Mononuclear cell (primary cell): ENCODE data around the gene RNF144A. TPM values are rescaled to one million over a fixed set of nuclear protein-coding genes. Genes with fewer than 3 reads are reported as not detected.

Experiments
- H3K27me3 ChIP-seq: 2 replicates; pipeline ENCODE4 v1.6.0; 2011; ENCODE audit warnings: low read length, control low read depth; ENCODE audit not compliant: insufficient read depth
- H3K4me1 ChIP-seq: 2 replicates; pipeline ENCODE4 v1.5.1; 2011; ENCODE audit warnings: mild to moderate bottlenecking, low read length, control low read depth; ENCODE audit not compliant: insufficient read depth
- H3K4me3 ChIP-seq: 2 replicates; pipeline ENCODE4 v1.5.1; 2011; ENCODE audit warnings: mild to moderate bottlenecking, low read length, moderate library complexity
- H3K9me3 ChIP-seq: 2 replicates; pipeline ENCODE4 v1.5.1; 2011; ENCODE audit warnings: low read depth, mild to moderate bottlenecking, control low read depth, low read length
- total RNA-seq: library from RNA; depleted of rRNA; stranded (reverse); fragments of >200 nt; gene quantifications from one replicate; pipeline ENCODE4 v1.2.3, GENCODE V29; 2012

Gene RNF144A
- total RNA-seq, 1 donor, result 22.8 TPM

GRCh38 chr2:7077660-7078267 is 160.6 kb downstream of the RNF144A start:
- Histone ChIP-seq H3K9me3 (no peaks in the 10 kb centered on the region), H3K4me3 (no peak overlapping the region), H3K4me1 (peaks cover 10% of the 10 kb centered on the region), H3K27me3 (no peaks in the 10 kb centered on the region)

GRCh38 chr2:7083580-7084509 is 166.6 kb downstream of the RNF144A start:
- Histone ChIP-seq H3K9me3 (peaks cover 16% of the 10 kb centered on the region), H3K4me1 (no peaks in the 10 kb centered on the region), H3K4me3 (no peak overlapping the region), H3K27me3 (no peaks in the 10 kb centered on the region)

DNA sequence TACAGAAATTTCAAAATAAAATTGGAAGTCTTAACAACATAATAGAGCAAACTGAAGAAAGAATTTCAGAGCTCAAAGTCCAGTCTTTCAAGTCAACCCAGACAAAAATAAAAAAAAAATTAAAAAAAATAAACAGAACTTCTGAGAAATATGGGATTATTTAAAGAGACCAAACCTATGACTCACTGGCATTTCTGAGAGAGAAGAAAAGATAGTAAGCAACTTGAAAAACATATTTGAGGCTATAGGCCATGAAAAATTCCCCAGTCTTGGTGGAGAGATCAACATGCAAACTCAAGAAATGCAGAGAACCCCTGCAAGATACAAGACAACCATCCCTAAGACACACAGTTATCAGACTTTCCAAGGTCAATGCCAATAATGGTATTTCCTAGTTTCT is 167.4 kb downstream of the RNF144A start:
- Histone ChIP-seq H3K4me3 (no peak overlapping the region), H3K4me1 (no peaks in the 10 kb centered on the region), H3K27me3 (no peaks in the 10 kb centered on the region), H3K9me3 (peaks cover 16% of the 10 kb centered on the region)

DNA sequence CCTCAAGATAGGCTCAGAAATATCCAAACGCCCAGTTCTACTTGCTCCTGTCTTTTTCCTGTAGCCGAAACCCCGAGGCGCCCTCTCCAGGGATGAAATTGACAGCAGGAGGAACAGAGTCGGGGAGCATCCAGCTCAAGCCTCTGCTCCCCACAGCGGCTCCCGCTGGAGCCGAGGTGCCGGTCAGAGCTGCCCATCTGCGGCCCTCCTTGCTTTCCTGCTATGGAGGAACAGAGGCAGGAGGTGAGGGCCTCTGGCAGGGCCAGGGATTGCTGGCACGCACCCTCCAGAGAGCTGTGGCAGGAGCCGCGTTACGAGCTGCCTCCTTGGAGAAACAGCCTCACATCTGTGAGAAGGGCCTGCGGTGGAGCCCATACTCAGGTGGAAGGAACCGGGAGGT is 172.1 kb downstream of the RNF144A start:
- H3K4me1 ChIP-seq, result no peaks in the 10 kb centered on the region
- H3K9me3 ChIP-seq, result peaks cover 11% of the 10 kb centered on the region

GRCh38 chr2:7089898-7090510 is 172.8 kb downstream of the RNF144A start:
- H3K4me3 ChIP-seq, result no peak overlapping the region
- H3K4me1 ChIP-seq, result no peaks in the 10 kb centered on the region
- H3K9me3 ChIP-seq, result peaks cover 5% of the 10 kb centered on the region
- H3K27me3 ChIP-seq, result no peaks in the 10 kb centered on the region

More for the DNA sequence above, 172.1 kb downstream of the RNF144A start:
- H3K27me3 ChIP-seq, result no peaks in the 10 kb centered on the region
- no peak overlapping the region for H3K4me3 ChIP-seq

DNA sequence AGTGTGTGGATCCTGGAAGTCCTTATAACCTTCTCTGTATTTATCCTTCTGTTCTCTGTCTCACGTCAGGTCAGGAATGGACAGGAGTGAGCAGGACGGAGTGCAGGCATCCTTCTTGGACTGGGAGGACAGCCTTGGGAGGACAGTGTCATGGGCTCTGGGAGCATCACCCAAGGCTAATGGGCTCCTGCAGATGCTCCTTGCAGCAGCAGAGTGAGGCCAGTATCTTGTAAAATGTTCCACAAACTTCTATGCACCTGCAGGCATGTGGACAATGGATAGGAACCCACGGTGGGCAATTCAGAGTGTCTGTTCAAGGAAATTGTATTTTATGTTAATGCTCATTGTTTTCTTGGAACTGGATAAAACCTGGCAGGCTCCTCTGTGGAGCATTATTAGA is 176.2 kb downstream of the RNF144A start:
- H3K4me3 ChIP-seq, result no peak overlapping the region
- peaks cover 8% of the 10 kb centered on the region for H3K4me1 ChIP-seq
- no peaks in the 10 kb centered on the region for H3K27me3 ChIP-seq
- no peaks in the 10 kb centered on the region for H3K9me3 ChIP-seq

Other genes with a start within 250 kb of the RNF144A start
- 12.8 TPM for gene CMPK2, start 51.5 kb upstream of the RNF144A start, total RNA-seq
- gene RSAD2, start 39.6 kb upstream of the RNF144A start, total RNA-seq, result 6.8 TPM